ENCODE measurements around the gene TMPRSS12. TPM values are rescaled to one million over a fixed set of nuclear protein-coding genes. Genes with fewer than 3 reads are reported as not detected.

TMPRSS12 gene
- polyA plus RNA-seq, 1 experiment, result not detected

- no peak overlapping the region for H3K27ac ChIP-seq (ENCODE audit: low read depth, low read length)
- no peaks in the 10 kb centered on the region for H3K27me3 ChIP-seq (ENCODE audit: control insufficient read depth, insufficient read depth, low read length)
- H3K4me3 ChIP-seq (ENCODE audit: low read depth, low read length), result no peak overlapping the region
- no peak for DNase-seq (ENCODE audit: low read depth, low spot score)
- H3K9me3 ChIP-seq (ENCODE audit: control insufficient read depth, insufficient read depth, low read length), result no peaks in the 10 kb centered on the region
- ChIA-PET POLR2A (interaction anchor here (0.7 to 1.4 kb wide), 3 partner anchors 10 to 105 kb away, joined by 3 to 5 read pairs (median 5); no protein-coding TSS in a partner anchor), CTCF (interaction anchor here (0.6 to 3.7 kb wide), 4 partner anchors 63 to 406 kb away, joined by 4 to 17 read pairs (median 6); no protein-coding TSS in a partner anchor)
- TF ChIP-seq CTCF (IDR thresholded peaks at IDR 0.05; ENCODE audit: low read depth, low read length), result no peak
Observed at GRCh38 chr12:50923361-50924130, 80.8 kb downstream of the TMPRSS12 start.

GRCh38 chr12:50924131-50924438, 81.4 kb downstream of the TMPRSS12 start:
- no peak for TF ChIP-seq CTCF (IDR thresholded peaks at IDR 0.05; ENCODE audit: low read depth, low read length)
- Histone ChIP-seq H3K9me3 (ENCODE audit: control insufficient read depth, insufficient read depth, low read length) (no peaks in the 10 kb centered on the region), H3K27ac (ENCODE audit: low read depth, low read length) (peak overlapping the region; percentile 71), H3K4me3 (ENCODE audit: low read depth, low read length) (peak overlapping the region; percentile 43), H3K27me3 (ENCODE audit: control insufficient read depth, insufficient read depth, low read length) (no peaks in the 10 kb centered on the region)
- ChIA-PET CTCF (interaction anchor here (0.6 to 3.7 kb wide), 4 partner anchors 63 to 406 kb away, joined by 4 to 17 read pairs (median 6); no protein-coding TSS in a partner anchor), POLR2A (interaction anchor here (1.4 kb wide), 1 partner anchor 10 kb away, joined by 5 read pairs; no protein-coding TSS in a partner anchor)
- DNase-seq (ENCODE audit: low read depth, low spot score), result no peak

GRCh38 chr12:50924439-50925341, 82.0 kb downstream of the TMPRSS12 start:
- peak; percentile 71 for DNase-seq (ENCODE audit: low read depth, low spot score)
- no peak for TF ChIP-seq CTCF (IDR thresholded peaks at IDR 0.05; ENCODE audit: low read depth, low read length)
- peak overlapping the region; percentile 67 for H3K4me3 ChIP-seq (ENCODE audit: low read depth, low read length)
- ChIA-PET POLR2A (interaction anchor here (0.7 to 1.4 kb wide), 4 partner anchors 9 to 159 kb away, joined by 3 to 8 read pairs (median 4); partner anchors contain the start of gene CSRNP2), CTCF (interaction anchor here (0.6 to 3.7 kb wide), 6 partner anchors 10 to 405 kb away, joined by 4 to 17 read pairs (median 6); no protein-coding TSS in a partner anchor)
- H3K27ac ChIP-seq (ENCODE audit: low read depth, low read length), result peak overlapping the region; percentile 71
- H3K9me3 ChIP-seq (ENCODE audit: control insufficient read depth, insufficient read depth, low read length), result no peaks in the 10 kb centered on the region
- H3K27me3 ChIP-seq (ENCODE audit: control insufficient read depth, insufficient read depth, low read length), result no peaks in the 10 kb centered on the region

GRCh38 chr12:50925342-50925651, 82.6 kb downstream of the TMPRSS12 start:
- TF ChIP-seq CTCF (IDR thresholded peaks at IDR 0.05; ENCODE audit: low read depth, low read length), result no peak
- POLR2A ChIA-PET, result interaction anchor here (1.1 to 1.4 kb wide), 2 partner anchors 9 to 59 kb away, joined by 4 to 5 read pairs; no protein-coding TSS in a partner anchor

More at GRCh38 chr12:50925342-50925651, 82.6 kb downstream of the TMPRSS12 start:
- Histone ChIP-seq H3K9me3 (ENCODE audit: control insufficient read depth, insufficient read depth, low read length) (no peaks in the 10 kb centered on the region), H3K27me3 (ENCODE audit: control insufficient read depth, insufficient read depth, low read length) (no peaks in the 10 kb centered on the region), H3K4me3 (ENCODE audit: low read depth, low read length) (peak overlapping the region; percentile 67), H3K27ac (ENCODE audit: low read depth, low read length) (no peak overlapping the region)
- DNase-seq (ENCODE audit: low read depth, low spot score), result no peak
- CTCF ChIA-PET, result interaction anchor here (1.2 to 3.7 kb wide), 4 partner anchors 9 to 160 kb away, joined by 4 to 17 read pairs (median 6); no protein-coding TSS in a partner anchor
